ENCODE measurements around the gene BMP6. TPM values are rescaled to one million over a fixed set of nuclear protein-coding genes. Genes with fewer than 3 reads are reported as not detected.

Gene BMP6
- total and polyA plus RNA-seq, 11 donors, result 1.1 to 5.1 (median 2.7) TPM

- Histone ChIP-seq H3K36me3 (no peaks in the 10 kb centered on the region), H3K27ac (peak overlapping the region in 1 of 12 donors; percentile 53), H3K9me3 (no peaks in the 10 kb centered on the region), H3K4me1 (peaks cover 0 to 12% (median 0%) of the 10 kb centered on the region in 12 donors), H3K4me3 (no peak overlapping the region), H3K27me3 (peaks cover 0 to 42% (median 16%) of the 10 kb centered on the region in 9 donors)
- TF ChIP-seq, protein P1, sequence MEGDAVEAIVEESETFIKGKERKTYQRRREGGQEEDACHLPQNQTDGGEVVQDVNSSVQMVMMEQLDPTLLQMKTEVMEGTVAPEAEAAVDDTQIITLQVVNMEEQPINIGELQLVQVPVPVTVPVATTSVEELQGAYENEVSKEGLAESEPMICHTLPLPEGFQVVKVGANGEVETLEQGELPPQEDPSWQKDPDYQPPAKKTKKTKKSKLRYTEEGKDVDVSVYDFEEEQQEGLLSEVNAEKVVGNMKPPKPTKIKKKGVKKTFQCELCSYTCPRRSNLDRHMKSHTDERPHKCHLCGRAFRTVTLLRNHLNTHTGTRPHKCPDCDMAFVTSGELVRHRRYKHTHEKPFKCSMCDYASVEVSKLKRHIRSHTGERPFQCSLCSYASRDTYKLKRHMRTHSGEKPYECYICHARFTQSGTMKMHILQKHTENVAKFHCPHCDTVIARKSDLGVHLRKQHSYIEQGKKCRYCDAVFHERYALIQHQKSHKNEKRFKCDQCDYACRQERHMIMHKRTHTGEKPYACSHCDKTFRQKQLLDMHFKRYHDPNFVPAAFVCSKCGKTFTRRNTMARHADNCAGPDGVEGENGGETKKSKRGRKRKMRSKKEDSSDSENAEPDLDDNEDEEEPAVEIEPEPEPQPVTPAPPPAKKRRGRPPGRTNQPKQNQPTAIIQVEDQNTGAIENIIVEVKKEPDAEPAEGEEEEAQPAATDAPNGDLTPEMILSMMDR (IDR thresholded peaks at IDR 0.05), result no peak
- no peak for TF ChIP-seq POLR2A (IDR thresholded peaks at IDR 0.05)
- peak in 2 of 5 donors; percentile 25 to 34 for DNase-seq
- peak; percentile 10 to 88 (median 72) for ATAC-seq
- WGBS, 4 donors, result 59 to 69% (median 63%) methylated on average over 18 of the region's 18 CpGs
- intact Hi-C loops (cut with DNase I), result no loop called here
Measured at GRCh38 chr6:7734707-7735383, 8.9 kb downstream of the BMP6 start.

- intact Hi-C loops (cut with DNase I), result no loop called here
- Histone ChIP-seq H3K27ac (no peak overlapping the region), H3K36me3 (no peaks in the 10 kb centered on the region), H3K4me1 (peaks cover 0 to 9% (median 0%) of the 10 kb centered on the region in 12 donors), H3K27me3 (peaks cover 0 to 20% (median 3%) of the 10 kb centered on the region in 9 donors), H3K4me3 (no peak overlapping the region), H3K9me3 (no peaks in the 10 kb centered on the region)
- DNase-seq (no peak), ATAC-seq (no peak)
- WGBS, 4 donors, result 94 to 98% (median 97%) methylated on average over 3 of the region's 3 CpGs
- TF ChIP-seq, protein P1 (IDR thresholded peaks at IDR 0.05), result no peak
- TF ChIP-seq POLR2A (IDR thresholded peaks at IDR 0.05), result no peak
Measured at GRCh38 chr6:7737106-7737505, 11.2 kb downstream of the BMP6 start.

DNA sequence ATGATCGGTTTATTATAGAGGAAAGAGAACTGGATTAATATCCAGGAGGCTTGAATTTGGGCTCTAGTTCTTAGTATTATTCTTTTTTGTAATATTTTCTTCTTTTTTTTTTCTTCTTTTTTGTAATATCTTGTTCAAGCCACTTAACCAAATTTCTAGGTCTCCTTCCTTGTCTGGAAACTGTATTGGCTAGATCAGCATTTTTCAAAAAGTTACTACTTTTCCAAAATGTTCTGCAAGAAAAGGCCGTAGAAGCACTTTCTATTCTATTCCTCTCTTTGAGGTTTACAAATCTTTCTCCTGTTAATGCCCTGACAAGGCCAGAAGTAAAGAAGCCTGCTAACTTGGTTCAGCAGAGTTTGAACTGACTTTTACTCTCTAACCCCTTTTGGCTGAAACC lies 12.0 kb downstream of the BMP6 start:
- 94 to 100% (median 94%) methylated on average over 2 of the region's 2 CpGs for WGBS, 4 donors
- intact Hi-C loops (cut with DNase I), result no loop called here

GRCh38 chr6:7742223-7742785 lies 16.4 kb downstream of the BMP6 start:
- Histone ChIP-seq H3K4me3 (no peak overlapping the region), H3K36me3 (no peaks in the 10 kb centered on the region), H3K27ac (no peak overlapping the region), H3K27me3 (peaks cover 0 to 17% (median 3%) of the 10 kb centered on the region in 9 donors), H3K9me3 (no peaks in the 10 kb centered on the region), H3K4me1 (no peaks in the 10 kb centered on the region)
- DNase-seq (no peak), ATAC-seq (no peak)
- WGBS, 4 donors, result 64 to 80% (median 75%) methylated on average over 10 of the region's 10 CpGs
- intact Hi-C loops (cut with DNase I), result no loop called here
- no peak for TF ChIP-seq POLR2A (IDR thresholded peaks at IDR 0.05)
- TF ChIP-seq, protein P1 (IDR thresholded peaks at IDR 0.05), result no peak

More for the DNA sequence above, 12.0 kb downstream of the BMP6 start:
- Histone ChIP-seq H3K27me3 (peaks cover 0 to 14% (median 3%) of the 10 kb centered on the region in 9 donors), H3K36me3 (no peaks in the 10 kb centered on the region), H3K4me1 (peaks cover 0 to 9% (median 0%) of the 10 kb centered on the region in 12 donors), H3K9me3 (no peaks in the 10 kb centered on the region), H3K27ac (no peak overlapping the region), H3K4me3 (no peak overlapping the region)
- DNase-seq (no peak), ATAC-seq (no peak)
- TF ChIP-seq, protein P1 (IDR thresholded peaks at IDR 0.05), result no peak
- TF ChIP-seq POLR2A (IDR thresholded peaks at IDR 0.05), result no peak

Data from heart left ventricle (tissue), 16 donors.